Ascending aorta (tissue), 2 donors: ENCODE results near the gene HOXB3. TPM values are rescaled to one million over a fixed set of nuclear protein-coding genes. Genes with fewer than 3 reads are reported as not detected.

Experiments
- DNase-seq, 2 donors: peaks; one replicate each; pipeline ENCODE4 v3.0.0-alpha.2; 2019; ENCODE audit warnings: low spot score in 2 of 2
- H3K27ac ChIP-seq, 2 donors: fragments of 200-600 bp; sonication (generic); one replicate each; pipeline ENCODE4 v1.5.1; 2016 to 2017; ENCODE audit warnings: mild to moderate bottlenecking in 1 of 2
- H3K27me3 ChIP-seq: fragments of 200-600 bp; sonication (generic); one replicate; pipeline ENCODE4 v1.5.1; 2017
- H3K36me3 ChIP-seq, 2 donors: fragments of 200-600 bp; sonication (generic); one replicate each; pipeline ENCODE4 v1.5.1; 2016
- H3K4me1 ChIP-seq, 2 donors: fragments of 200-600 bp; sonication (generic); one replicate each; pipeline ENCODE4 v1.5.1; 2016 to 2017; ENCODE audit warnings: mild to moderate bottlenecking in 1 of 2
- H3K4me3 ChIP-seq, 2 donors: fragments of 200-600 bp; sonication (generic); one replicate each; pipeline ENCODE4 v1.5.1; 2016 to 2017; ENCODE audit warnings: mild to moderate bottlenecking in 1 of 2
- H3K9me3 ChIP-seq, 2 donors: fragments of 200-600 bp; sonication (generic); one replicate each; pipeline ENCODE4 v1.5.1; 2016
- CTCF ChIP-seq, 3 experiments: fragments of 200-600 bp in 2 of 3; fragments of 450-650 bp in 1 of 3; sonication (generic) in 2 of 3; IDR thresholded peaks; one replicate each; pipeline ENCODE4 v1.5.1; 2016 to 2019; ENCODE audit warnings: antibody characterized with exemption in 3 of 3, mild to moderate bottlenecking in 1 of 3, moderate library complexity in 1 of 3
- intact Hi-C: fragments of 100-400 bp; cut with DNase I; formaldehyde crosslinking; loops from one replicate; pipeline ENCODE4 v1.15.1; 2023
- total RNA-seq: library from RNA; depleted of rRNA; stranded (reverse); fragments of >200 nt; gene quantifications from one replicate; pipeline ENCODE4 v1.1.0, GENCODE V29; 2016

Gene HOXB3
- total RNA-seq, 1 donor from 2014 or later, result 19.3 TPM

GRCh38 chr17:48500435-48501426 is 89.3 kb downstream of the HOXB3 start:
- H3K4me3 ChIP-seq, result no peak overlapping the region
- no peak for DNase-seq
- intact Hi-C loops, result no loop called here
- H3K4me1 ChIP-seq, result no peaks in the 10 kb centered on the region
- H3K27ac ChIP-seq, result no peak overlapping the region
- no peak for TF ChIP-seq CTCF (IDR thresholded peaks at IDR 0.05)
- no peaks in the 10 kb centered on the region for H3K9me3 ChIP-seq
- no peaks in the 10 kb centered on the region for H3K36me3 ChIP-seq
- H3K27me3 ChIP-seq, result no peaks in the 10 kb centered on the region

GRCh38 chr17:48499735-48500434 is 90.2 kb downstream of the HOXB3 start:
- H3K4me1 ChIP-seq, result no peaks in the 10 kb centered on the region
- no peak for TF ChIP-seq CTCF (IDR thresholded peaks at IDR 0.05)
- intact Hi-C loops, result no loop called here

GRCh38 chr17:48499248-48499647 is 90.8 kb downstream of the HOXB3 start:
- intact Hi-C loops, result no loop called here
- Histone ChIP-seq H3K27me3 (no peaks in the 10 kb centered on the region), H3K4me1 (no peaks in the 10 kb centered on the region), H3K27ac (no peak overlapping the region), H3K4me3 (no peak overlapping the region), H3K9me3 (no peaks in the 10 kb centered on the region), H3K36me3 (no peaks in the 10 kb centered on the region)
- no peak for TF ChIP-seq CTCF (IDR thresholded peaks at IDR 0.05)
- DNase-seq, result no peak

More at GRCh38 chr17:48499735-48500434, 90.2 kb downstream of the HOXB3 start:
- Histone ChIP-seq H3K36me3 (no peaks in the 10 kb centered on the region), H3K27ac (no peak overlapping the region), H3K27me3 (no peaks in the 10 kb centered on the region), H3K9me3 (no peaks in the 10 kb centered on the region), H3K4me3 (no peak overlapping the region)
- no peak for DNase-seq

Other genes with a start within 250 kb of the HOXB3 start
- not detected for gene SKAP1, start 160.0 kb downstream of the HOXB3 start, total RNA-seq
- not detected for gene HOXB1, start 59.2 kb downstream of the HOXB3 start, total RNA-seq
- 55.3 TPM for gene HOXB2, start 45.1 kb downstream of the HOXB3 start, total RNA-seq
- 20.4 TPM for gene HOXB4, start 11.9 kb downstream of the HOXB3 start, total RNA-seq
- 0.53 TPM for gene HOXB5, start 3.5 kb upstream of the HOXB3 start, total RNA-seq
- 5.1 TPM for gene HOXB6, start 14.7 kb upstream of the HOXB3 start, total RNA-seq
- gene HOXB7, start 20.8 kb upstream of the HOXB3 start, total RNA-seq, result 15.0 TPM
- not detected for gene HOXB8, start 25.1 kb upstream of the HOXB3 start, total RNA-seq
- gene HOXB9, start 36.1 kb upstream of the HOXB3 start, total RNA-seq, result not detected
- gene PRAC1, start 132.3 kb upstream of the HOXB3 start, total RNA-seq, result not detected
- not detected for gene PRAC2, start 132.9 kb upstream of the HOXB3 start, total RNA-seq
- not detected for gene HOXB13, start 138.5 kb upstream of the HOXB3 start, total RNA-seq
- gene TTLL6, start 227.0 kb upstream of the HOXB3 start, total RNA-seq, result not detected
- 34.9 TPM for gene CALCOCO2, start 240.8 kb upstream of the HOXB3 start, total RNA-seq